Bronchial epithelial cell (primary cell): ENCODE measurements around the gene ORAI2. TPM values are rescaled to one million over a fixed set of nuclear protein-coding genes. Genes with fewer than 3 reads are reported as not detected.
A peak's percentile ranks its signal among the peaks of the same experiment; 100 is the strongest.

Experiments used
- DNase-seq: peaks from one replicate; pipeline ENCODE4 v3.0.0-alpha.2; 2010; ENCODE audit warnings: low read depth
- FAIRE-seq: peaks from 2 replicates; lab custom pipeline; 2011; peaks lifted over from hg19 to GRCh38; lab: Jason Lieb, UNC
- H3K27me3 ChIP-seq: 2 replicates; pipeline ENCODE4 v1.5.1; 2011; ENCODE audit warnings: low read length; ENCODE audit not compliant: control insufficient read depth, insufficient read depth
- H3K36me3 ChIP-seq: 2 replicates; pipeline ENCODE4 v1.5.1; 2011; ENCODE audit warnings: low read length; ENCODE audit not compliant: control insufficient read depth, insufficient read depth
- H3K4me3 ChIP-seq: 2 replicates; pipeline ENCODE4 v1.5.1; 2011; ENCODE audit warnings: mild to moderate bottlenecking, low read depth, low read length, control low read depth
- total RNA-seq: library from RNA; depleted of rRNA; stranded (reverse); fragments of >200 nt; gene quantifications from 2 replicates; pipeline ENCODE4 v1.2.1, GENCODE V29; 2014
- TF ChIP-seq, protein P1 (sequence below): IDR thresholded peaks from 2 replicates; pipeline ENCODE4 v1.5.1; 2011; ENCODE audit warnings: mild to moderate bottlenecking, moderate library complexity, low read length, control low read depth, inconsistent platforms; ENCODE audit not compliant: insufficient read depth, severe bottlenecking

ORAI2 gene
- total RNA-seq, result 4.7 and 6.9 TPM in 2 replicates

- FAIRE-seq (no peak), DNase-seq (no peak)
- no peaks in the 10 kb centered on the region for H3K27me3 ChIP-seq
- peak within 1 kb of the TSS; percentile 55 for H3K4me3 ChIP-seq
- H3K36me3 ChIP-seq, result no peaks in the 10 kb centered on the region
- TF ChIP-seq, protein P1, sequence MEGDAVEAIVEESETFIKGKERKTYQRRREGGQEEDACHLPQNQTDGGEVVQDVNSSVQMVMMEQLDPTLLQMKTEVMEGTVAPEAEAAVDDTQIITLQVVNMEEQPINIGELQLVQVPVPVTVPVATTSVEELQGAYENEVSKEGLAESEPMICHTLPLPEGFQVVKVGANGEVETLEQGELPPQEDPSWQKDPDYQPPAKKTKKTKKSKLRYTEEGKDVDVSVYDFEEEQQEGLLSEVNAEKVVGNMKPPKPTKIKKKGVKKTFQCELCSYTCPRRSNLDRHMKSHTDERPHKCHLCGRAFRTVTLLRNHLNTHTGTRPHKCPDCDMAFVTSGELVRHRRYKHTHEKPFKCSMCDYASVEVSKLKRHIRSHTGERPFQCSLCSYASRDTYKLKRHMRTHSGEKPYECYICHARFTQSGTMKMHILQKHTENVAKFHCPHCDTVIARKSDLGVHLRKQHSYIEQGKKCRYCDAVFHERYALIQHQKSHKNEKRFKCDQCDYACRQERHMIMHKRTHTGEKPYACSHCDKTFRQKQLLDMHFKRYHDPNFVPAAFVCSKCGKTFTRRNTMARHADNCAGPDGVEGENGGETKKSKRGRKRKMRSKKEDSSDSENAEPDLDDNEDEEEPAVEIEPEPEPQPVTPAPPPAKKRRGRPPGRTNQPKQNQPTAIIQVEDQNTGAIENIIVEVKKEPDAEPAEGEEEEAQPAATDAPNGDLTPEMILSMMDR, result no peak
These were observed at the start of gene ORAI2 for GRCh38 chr7:102433219-102434038. Gene ORAI2, plus strand, starts transcription at chr7:102433575. Its CDS starts 5,382 bp downstream, at chr7:102438957.

DNA sequence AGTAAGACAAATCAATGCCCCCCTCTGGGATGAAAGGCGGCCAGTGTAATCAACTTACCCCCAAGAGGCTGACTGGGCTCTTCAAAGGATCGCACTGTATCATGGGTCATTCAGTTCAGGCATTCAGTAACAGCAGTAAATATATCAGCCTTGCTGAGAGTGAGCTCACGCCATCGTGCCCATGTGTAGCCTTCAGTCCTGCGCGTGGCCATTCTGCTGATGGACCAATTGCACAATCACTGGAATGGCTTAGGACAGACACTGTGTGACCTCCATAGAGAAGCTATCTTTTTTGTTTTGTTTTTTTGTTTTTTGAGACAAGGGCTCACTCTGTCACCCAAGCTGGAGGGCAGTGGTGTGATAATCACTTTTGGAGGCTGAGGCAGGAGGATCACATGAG lies 46.3 kb upstream of the ORAI2 start:
- H3K4me3 ChIP-seq, result no peak overlapping the region
- TF ChIP-seq, protein P1, result no peak
- no peak for DNase-seq
- H3K27me3 ChIP-seq, result no peaks in the 10 kb centered on the region
- H3K36me3 ChIP-seq, result peaks cover 7% of the 10 kb centered on the region
- no peak for FAIRE-seq

DNA sequence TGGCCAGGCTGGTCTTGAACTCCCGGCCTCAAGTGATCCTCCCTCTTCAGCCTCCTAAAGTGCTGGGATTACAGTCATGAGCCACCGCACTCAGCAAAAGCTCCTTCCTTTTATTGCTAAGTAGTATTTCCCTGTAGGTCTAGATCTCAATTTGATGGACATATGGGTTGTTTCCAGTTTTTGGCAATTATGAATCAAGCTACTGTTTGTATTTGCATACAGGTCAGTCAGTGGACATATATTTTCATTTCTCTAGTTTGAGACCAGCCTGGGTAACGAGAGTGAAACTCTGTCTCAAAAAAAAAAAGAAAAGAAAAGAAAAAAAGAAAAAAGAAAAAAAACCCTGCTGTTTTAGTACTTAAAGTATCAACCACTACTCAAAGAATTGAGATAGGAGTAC lies 43.6 kb upstream of the ORAI2 start:
- H3K27me3 ChIP-seq, result no peaks in the 10 kb centered on the region
- no peak for DNase-seq
- H3K36me3 ChIP-seq, result peaks cover 11% of the 10 kb centered on the region
- no peak overlapping the region for H3K4me3 ChIP-seq
- FAIRE-seq, result no peak
- TF ChIP-seq, protein P1, result no peak

DNA sequence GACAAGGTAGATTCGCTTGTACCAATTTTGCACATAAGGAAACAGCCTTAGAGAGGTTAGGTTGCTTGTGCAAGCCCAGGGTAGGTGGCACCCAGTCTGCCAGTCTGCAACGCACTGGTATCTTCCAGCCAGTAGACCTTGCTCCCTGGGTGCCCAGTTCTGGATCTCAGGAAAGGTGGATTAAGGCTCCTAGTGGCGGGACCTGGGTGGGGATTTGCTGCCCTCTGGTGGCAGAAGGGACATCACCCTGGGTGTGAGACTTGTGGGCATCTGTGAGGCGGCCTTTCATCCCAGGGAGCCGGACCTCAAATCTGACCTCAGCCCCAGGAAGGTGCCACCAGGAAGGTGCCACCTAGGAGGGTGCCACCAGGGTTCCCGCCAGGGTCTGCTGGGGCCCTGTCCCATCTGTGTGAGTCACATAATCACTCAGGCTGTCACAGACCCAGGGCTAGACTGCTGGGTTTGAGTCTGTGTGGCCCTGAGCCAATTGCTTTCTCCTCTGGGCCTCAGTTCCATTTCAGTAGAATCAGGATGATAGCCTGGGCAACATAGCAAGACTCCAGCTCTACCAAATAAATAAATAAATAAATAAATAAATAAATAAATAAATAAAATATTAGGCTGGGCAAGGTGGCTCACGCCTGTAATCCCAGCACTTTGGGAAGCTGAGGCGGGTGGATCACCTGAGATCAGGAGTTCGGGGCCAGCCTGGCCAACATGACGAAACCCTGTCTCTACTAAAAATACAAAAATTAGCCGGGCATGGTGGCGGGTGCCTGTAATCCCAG lies 42.5 kb upstream of the ORAI2 start:
- TF ChIP-seq, protein P1, result peak; percentile 96
- FAIRE-seq, result no peak
- Histone ChIP-seq H3K27me3 (no peaks in the 10 kb centered on the region), H3K4me3 (no peak overlapping the region), H3K36me3 (peaks cover 9% of the 10 kb centered on the region)
- DNase-seq, result peak; percentile 60

DNA sequence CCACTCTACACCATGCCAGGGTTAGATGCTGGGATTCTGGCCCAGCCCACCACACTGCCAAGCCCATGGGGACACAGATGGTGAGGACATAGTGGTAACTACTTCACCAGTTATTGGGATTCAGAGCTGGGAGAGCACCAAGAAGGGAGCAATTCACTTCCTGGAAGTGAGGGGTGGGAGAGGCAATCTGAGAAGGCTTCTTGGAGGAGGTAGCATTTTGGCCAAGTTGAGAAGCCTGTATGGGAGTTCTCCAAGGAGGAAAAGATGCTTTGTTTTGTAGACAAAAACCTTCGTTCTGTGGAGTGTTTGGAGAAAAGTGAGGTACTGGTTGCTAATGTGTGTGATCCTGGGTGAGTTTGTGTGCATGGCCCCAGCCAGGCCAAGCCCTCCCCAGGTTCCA lies 41.0 kb upstream of the ORAI2 start:
- FAIRE-seq, result no peak
- Histone ChIP-seq H3K27me3 (no peaks in the 10 kb centered on the region), H3K4me3 (no peak overlapping the region), H3K36me3 (peaks cover 5% of the 10 kb centered on the region)
- no peak for DNase-seq
- TF ChIP-seq, protein P1, result no peak
